Measurements from ENCODE around the gene TSPAN15.
A peak's percentile ranks its signal among the peaks of the same experiment; 100 is the strongest.

The TSPAN15 gene

GRCh38 chr10:69451209-69451783 is at the start of gene TSPAN15:
Gene TSPAN15, plus strand, starts transcription at chr10:69451465. Its CDS starts 130 bp downstream, at chr10:69451595.
- in situ Hi-C loops (cut with MboI; ENCODE audit: low sequenced_read_pairs): no loop called here
- H3K36me3 ChIP-seq (replicated peaks): no peaks in the 10 kb centered on the region
- peak within 1 kb of the TSS; percentile 75 for H3K4me3 ChIP-seq
- peaks cover 13% of the 10 kb centered on the region for H3K4me1 ChIP-seq
- no peaks in the 10 kb centered on the region for H3K9me3 ChIP-seq
- no peaks in the 10 kb centered on the region for H3K27me3 ChIP-seq (ENCODE audit: low read depth)
- peak; percentile 82 to 94 for DNase-seq (ENCODE audit: low spot score in 2 of 2)

- no peak for DNase-seq (ENCODE audit: low spot score in 2 of 2)
- Histone ChIP-seq H3K4me3 (no peak overlapping the region), H3K27me3 (ENCODE audit: low read depth) (no peaks in the 10 kb centered on the region), H3K36me3 (replicated peaks) (peaks cover 10% of the 10 kb centered on the region), H3K9me3 (no peaks in the 10 kb centered on the region), H3K4me1 (no peaks in the 10 kb centered on the region)
- in situ Hi-C loops (cut with MboI; ENCODE audit: low sequenced_read_pairs): no loop called here
Observed at GRCh38 chr10:69402386-69402785, 48.9 kb upstream of the TSPAN15 start.

- Histone ChIP-seq H3K27me3 (ENCODE audit: low read depth) (no peaks in the 10 kb centered on the region), H3K4me3 (no peak overlapping the region), H3K4me1 (no peaks in the 10 kb centered on the region), H3K36me3 (replicated peaks) (peaks cover 10% of the 10 kb centered on the region), H3K9me3 (no peaks in the 10 kb centered on the region)
- in situ Hi-C loops (cut with MboI; ENCODE audit: low sequenced_read_pairs): no loop called here
- DNase-seq (ENCODE audit: low spot score in 2 of 2): no peak
Observed at GRCh38 chr10:69403066-69403465, 48.2 kb upstream of the TSPAN15 start.

- peaks cover 10% of the 10 kb centered on the region for H3K36me3 ChIP-seq (replicated peaks)
- no peaks in the 10 kb centered on the region for H3K4me1 ChIP-seq
- H3K27me3 ChIP-seq (ENCODE audit: low read depth): no peaks in the 10 kb centered on the region
- in situ Hi-C loops (cut with MboI; ENCODE audit: low sequenced_read_pairs): no loop called here
- no peaks in the 10 kb centered on the region for H3K9me3 ChIP-seq
- no peak overlapping the region for H3K4me3 ChIP-seq
- no peak for DNase-seq (ENCODE audit: low spot score in 2 of 2)
Observed at GRCh38 chr10:69403519-69403918, 47.7 kb upstream of the TSPAN15 start.

GRCh38 chr10:69404786-69405185 is 46.5 kb upstream of the TSPAN15 start:
- Histone ChIP-seq H3K36me3 (replicated peaks) (peaks cover 9% of the 10 kb centered on the region), H3K9me3 (no peaks in the 10 kb centered on the region), H3K27me3 (ENCODE audit: low read depth) (no peaks in the 10 kb centered on the region), H3K4me3 (no peak overlapping the region), H3K4me1 (peaks cover 6% of the 10 kb centered on the region)
- no peak for DNase-seq (ENCODE audit: low spot score in 2 of 2)
- in situ Hi-C loops (cut with MboI; ENCODE audit: low sequenced_read_pairs): no loop called here

GRCh38 chr10:69405221-69405620 is 46.0 kb upstream of the TSPAN15 start:
- Histone ChIP-seq H3K36me3 (replicated peaks) (peaks cover 8% of the 10 kb centered on the region), H3K4me1 (peaks cover 6% of the 10 kb centered on the region), H3K27me3 (ENCODE audit: low read depth) (no peaks in the 10 kb centered on the region), H3K9me3 (no peaks in the 10 kb centered on the region), H3K4me3 (no peak overlapping the region)
- in situ Hi-C loops (cut with MboI; ENCODE audit: low sequenced_read_pairs): no loop called here
- DNase-seq (ENCODE audit: low spot score in 2 of 2): no peak

GRCh38 chr10:69406302-69406811 is 44.9 kb upstream of the TSPAN15 start:
- no peak overlapping the region for H3K4me3 ChIP-seq
- peak in 1 of 2 experiments; percentile 25 for DNase-seq (ENCODE audit: low spot score in 2 of 2)
- no peaks in the 10 kb centered on the region for H3K9me3 ChIP-seq
- peaks cover 1% of the 10 kb centered on the region; the same call in 1 of the 2 replicates for H3K36me3 ChIP-seq (replicated peaks)
- H3K27me3 ChIP-seq (ENCODE audit: low read depth): no peaks in the 10 kb centered on the region
- peaks cover 6% of the 10 kb centered on the region for H3K4me1 ChIP-seq
- in situ Hi-C loops (cut with MboI; ENCODE audit: low sequenced_read_pairs): no loop called here

- Histone ChIP-seq H3K36me3 (replicated peaks) (no peaks in the 10 kb centered on the region), H3K9me3 (no peaks in the 10 kb centered on the region), H3K27me3 (ENCODE audit: low read depth) (no peaks in the 10 kb centered on the region), H3K4me1 (peaks cover 6% of the 10 kb centered on the region), H3K4me3 (no peak overlapping the region)
- in situ Hi-C loops (cut with MboI; ENCODE audit: low sequenced_read_pairs): no loop called here
- no peak for DNase-seq (ENCODE audit: low spot score in 2 of 2)
Observed at GRCh38 chr10:69406816-69407580, 44.3 kb upstream of the TSPAN15 start.

GRCh38 chr10:69407621-69408301 is 43.5 kb upstream of the TSPAN15 start:
- H3K27me3 ChIP-seq (ENCODE audit: low read depth): no peaks in the 10 kb centered on the region
- peak in 1 of 2 experiments; percentile 27 for DNase-seq (ENCODE audit: low spot score in 2 of 2)
- H3K9me3 ChIP-seq: no peaks in the 10 kb centered on the region
- H3K4me1 ChIP-seq: peaks cover 6% of the 10 kb centered on the region
- no peak overlapping the region for H3K4me3 ChIP-seq
- in situ Hi-C loops (cut with MboI; ENCODE audit: low sequenced_read_pairs): no loop called here
- no peaks in the 10 kb centered on the region for H3K36me3 ChIP-seq (replicated peaks)

- no peaks in the 10 kb centered on the region for H3K9me3 ChIP-seq
- H3K36me3 ChIP-seq (replicated peaks): no peaks in the 10 kb centered on the region
- no peaks in the 10 kb centered on the region for H3K27me3 ChIP-seq (ENCODE audit: low read depth)
- H3K4me3 ChIP-seq: peak overlapping the region; percentile 23
- DNase-seq (ENCODE audit: low spot score in 2 of 2): peak; percentile 88 to 97
- in situ Hi-C loops (cut with MboI; ENCODE audit: low sequenced_read_pairs): no loop called here
- peaks cover 6% of the 10 kb centered on the region for H3K4me1 ChIP-seq
Observed at GRCh38 chr10:69408318-69409175, 42.7 kb upstream of the TSPAN15 start.

- in situ Hi-C loops (cut with MboI; ENCODE audit: low sequenced_read_pairs): no loop called here
- no peak for DNase-seq (ENCODE audit: low spot score in 2 of 2)
- Histone ChIP-seq H3K4me3 (peak overlapping the region; percentile 23), H3K27me3 (ENCODE audit: low read depth) (no peaks in the 10 kb centered on the region), H3K36me3 (replicated peaks) (no peaks in the 10 kb centered on the region), H3K9me3 (no peaks in the 10 kb centered on the region), H3K4me1 (peaks cover 6% of the 10 kb centered on the region)
Observed at GRCh38 chr10:69409176-69409495, 42.1 kb upstream of the TSPAN15 start.

- Histone ChIP-seq H3K27me3 (ENCODE audit: low read depth) (no peaks in the 10 kb centered on the region), H3K4me3 (no peak overlapping the region), H3K4me1 (peaks cover 6% of the 10 kb centered on the region), H3K36me3 (replicated peaks) (no peaks in the 10 kb centered on the region), H3K9me3 (no peaks in the 10 kb centered on the region)
- in situ Hi-C loops (cut with MboI; ENCODE audit: low sequenced_read_pairs): no loop called here
- DNase-seq (ENCODE audit: low spot score in 2 of 2): no peak
Observed at GRCh38 chr10:69409968-69410367, 41.3 kb upstream of the TSPAN15 start.

- Histone ChIP-seq H3K9me3 (no peaks in the 10 kb centered on the region), H3K27me3 (ENCODE audit: low read depth) (no peaks in the 10 kb centered on the region), H3K4me1 (peaks cover 6% of the 10 kb centered on the region), H3K36me3 (replicated peaks) (no peaks in the 10 kb centered on the region), H3K4me3 (no peak overlapping the region)
- in situ Hi-C loops (cut with MboI; ENCODE audit: low sequenced_read_pairs): no loop called here
- no peak for DNase-seq (ENCODE audit: low spot score in 2 of 2)
Observed at GRCh38 chr10:69410487-69410886, 40.8 kb upstream of the TSPAN15 start.
